Liver (tissue), 9 donors: ENCODE measurements around the gene ERO1B. TPM values are rescaled to one million over a fixed set of nuclear protein-coding genes. Genes with fewer than 3 reads are reported as not detected.

ENCODE experiments used
- DNase-seq: peaks from one replicate; pipeline ENCODE4 v3.0.0-alpha.2; 2017; ENCODE audit warnings: low spot score
- H3K27ac ChIP-seq, 2 donors: one replicate each; pipeline ENCODE4 v1.7.0; 2013; ENCODE audit warnings: inconsistent platforms in 2 of 2, low read length in 2 of 2, control low read depth in 1 of 2, low read depth in 1 of 2, mild to moderate bottlenecking in 1 of 2
- H3K27me3 ChIP-seq, 4 donors: one replicate each; pipeline versions ENCODE4 v1.6.1 to v1.7.0; 2013; ENCODE audit warnings: low read length in 3 of 4, inconsistent platforms in 1 of 4, mild to moderate bottlenecking in 1 of 4, moderate library complexity in 1 of 4; ENCODE audit not compliant: control insufficient read depth in 4 of 4, insufficient read depth in 4 of 4
- H3K36me3 ChIP-seq, 4 donors: one replicate each; pipeline versions ENCODE4 v1.6.1 to v1.7.0; 2013; ENCODE audit warnings: low read length in 3 of 4, mild to moderate bottlenecking in 3 of 4, low read depth in 1 of 4, moderate library complexity in 1 of 4; ENCODE audit not compliant: control insufficient read depth in 4 of 4, insufficient read depth in 3 of 4
- H3K4me1 ChIP-seq, 4 donors: one replicate each; pipeline versions ENCODE4 v1.6.1 to v1.7.0; 2013; ENCODE audit warnings: low read length in 3 of 4, mild to moderate bottlenecking in 3 of 4, moderate library complexity in 1 of 4; ENCODE audit not compliant: control insufficient read depth in 4 of 4, insufficient read depth in 4 of 4
- H3K4me3 ChIP-seq, 3 donors: one replicate each; pipeline versions ENCODE4 v1.6.1 to v1.7.0; 2013; ENCODE audit warnings: low read length in 3 of 3, control low read depth in 1 of 3, low read depth in 1 of 3, mild to moderate bottlenecking in 1 of 3
- H3K9ac ChIP-seq, 2 donors: one replicate each; pipeline ENCODE4 v1.7.0; 2013; ENCODE audit warnings: low read length in 2 of 2, mild to moderate bottlenecking in 2 of 2, moderate library complexity in 2 of 2, control low read depth in 1 of 2, low read depth in 1 of 2
- H3K9me3 ChIP-seq, 4 donors: one replicate each; pipeline versions ENCODE4 v1.6.1 to v1.7.0; 2013; ENCODE audit warnings: low read length in 3 of 4; ENCODE audit not compliant: control insufficient read depth in 4 of 4
- CTCF ChIP-seq: fragments of 150-350 bp; IDR thresholded peaks from 2 replicates; pipeline ENCODE4 v1.5.1; 2017; ENCODE audit warnings: improper control_type of control experiment, low read depth, low read length; ENCODE audit not compliant: missing input control
- EGR1 ChIP-seq, 2 donors: IDR thresholded peaks; 2 replicates each; pipeline ENCODE4 v1.6.1; 2016 to 2018; ENCODE audit warnings: antibody characterized with exemption in 2 of 2, low read depth in 2 of 2
- FOXA1 ChIP-seq: IDR thresholded peaks from 2 replicates; pipeline ENCODE4 v1.6.1; 2016; ENCODE audit warnings: antibody characterized with exemption
- GABPA ChIP-seq, 2 donors: IDR thresholded peaks in 1 of 2; conservative IDR thresholded peaks in 1 of 2; 2 replicates each; pipeline ENCODE4 v1.6.1; 2016; ENCODE audit warnings: antibody characterized with exemption in 2 of 2, mild to moderate bottlenecking in 1 of 2, moderate library complexity in 1 of 2
- HNF4A ChIP-seq, 2 donors: conservative IDR thresholded peaks; 2 replicates each; pipeline ENCODE4 v1.6.1; 2016; ENCODE audit warnings: antibody characterized with exemption in 2 of 2, mild to moderate bottlenecking in 2 of 2
- HNF4G ChIP-seq: IDR thresholded peaks from 2 replicates; pipeline ENCODE4 v1.6.1; 2016; ENCODE audit warnings: antibody characterized with exemption
- JUND ChIP-seq, 2 donors: IDR thresholded peaks; 2 replicates each; pipeline ENCODE4 v1.6.1; 2016; ENCODE audit warnings: antibody characterized with exemption in 2 of 2
- MAX ChIP-seq: IDR thresholded peaks from 2 replicates; pipeline ENCODE4 v1.6.1; 2016; ENCODE audit warnings: antibody characterized with exemption
- NR2F2 ChIP-seq: IDR thresholded peaks from 2 replicates; pipeline ENCODE4 v1.6.1; 2016; ENCODE audit warnings: antibody characterized with exemption
- RAD21 ChIP-seq, 2 donors: IDR thresholded peaks; 2 replicates each; pipeline ENCODE4 v1.6.1; 2016; ENCODE audit warnings: antibody characterized with exemption in 2 of 2, mild to moderate bottlenecking in 2 of 2
- REST ChIP-seq: IDR thresholded peaks from 2 replicates; pipeline ENCODE4 v1.6.1; 2016; ENCODE audit warnings: antibody characterized with exemption, mild to moderate bottlenecking
- SP1 ChIP-seq: IDR thresholded peaks from 2 replicates; pipeline ENCODE4 v1.6.1; 2018; ENCODE audit warnings: antibody characterized with exemption, mild to moderate bottlenecking
- TAF1 ChIP-seq: conservative IDR thresholded peaks from 2 replicates; pipeline ENCODE4 v1.6.1; 2016; ENCODE audit warnings: antibody characterized with exemption, mild to moderate bottlenecking
- YY1 ChIP-seq: IDR thresholded peaks from 2 replicates; pipeline ENCODE4 v1.6.1; 2016; ENCODE audit warnings: antibody characterized with exemption, mild to moderate bottlenecking
- ZBTB33 ChIP-seq: IDR thresholded peaks from 2 replicates; pipeline ENCODE4 v1.6.1; 2016; ENCODE audit warnings: antibody characterized with exemption
- WGBS: extraction: QIAGEN DNeasy Blood & Tissue Kit; methylation state at CpG from one replicate; pipeline ENCODE4 v1.1.7; 2013; 5-methylcytosine and 5-hydroxymethylcytosine counted together
- polyA plus RNA-seq, 2 donors: library from polyadenylated mRNA; stranded (reverse) in 1 of 2; unstranded in 1 of 2; fragments of 200-250 nt in 1 of 2; fragments of >200 nt in 1 of 2; fragmentation: Nextera tagmentation in 1 of 2; extraction: Ambion mirVana in 1 of 2; gene quantifications; one replicate each; pipeline versions ENCODE4 v1.2.1 to v1.2.3, GENCODE V29; 2013 to 2015
- total RNA-seq, 2 donors: library from RNA; depleted of rRNA; stranded (reverse); fragments of >200 nt; gene quantifications; one replicate each; pipeline ENCODE4 v1.2.3, GENCODE V29; 2014
- TF ChIP-seq, protein P1 (sequence below): IDR thresholded peaks from 2 replicates; pipeline ENCODE4 v1.6.1; 2016; ENCODE audit warnings: antibody characterized with exemption
- donor health status: healthy.
- donor health status: healthy.
- donor health status: healthy.
- donor health status: healthy.
- donor health status: healthy.

Gene ERO1B
- total and polyA plus RNA-seq, 4 donors = 5.5 to 22.9 (median 8.9) TPM

DNA sequence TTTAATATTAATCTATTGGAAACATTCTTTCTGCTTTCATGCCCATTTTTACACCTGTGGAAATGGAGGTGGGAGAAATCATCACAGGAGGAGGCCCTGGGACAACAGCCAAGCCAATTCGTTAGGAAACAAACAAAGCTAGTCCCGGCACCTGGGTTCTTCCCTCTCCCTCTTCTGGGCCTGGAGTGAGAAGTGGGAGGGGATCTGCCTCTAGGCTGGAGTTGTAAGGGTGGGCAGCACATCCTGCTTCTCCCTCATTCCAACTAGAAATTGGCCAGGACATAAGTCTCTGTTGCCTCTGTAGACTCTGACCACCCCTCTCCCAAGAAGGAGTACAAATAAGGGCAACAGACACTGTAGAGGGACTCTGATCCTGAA is 20.2 kb upstream of the ERO1B start:
- H3K9ac ChIP-seq = no peak overlapping the region
- no peaks in the 10 kb centered on the region for H3K36me3 ChIP-seq
- H3K27ac ChIP-seq = no peak overlapping the region
- TF ChIP-seq JUND (IDR thresholded peaks at IDR 0.05) (no peak), FOXA1 (no peak), REST (no peak), ZBTB33 (no peak), GABPA (IDR thresholded peaks at IDR 0.05 in 1 of 2, conservative IDR thresholded peaks at IDR 0.05 in 1 of 2) (no peak), HNF4G (no peak), SP1 (no peak), CTCF (no peak), TAF1 (no peak), YY1 (no peak), HNF4A (conservative IDR thresholded peaks at IDR 0.05) (no peak), NR2F2 (no peak), MAX (no peak), RAD21 (IDR thresholded peaks at IDR 0.05) (no peak), EGR1 (IDR thresholded peaks at IDR 0.05; ENCODE audit: low read depth in 2 of 2) (no peak)
- TF ChIP-seq, protein P1, sequence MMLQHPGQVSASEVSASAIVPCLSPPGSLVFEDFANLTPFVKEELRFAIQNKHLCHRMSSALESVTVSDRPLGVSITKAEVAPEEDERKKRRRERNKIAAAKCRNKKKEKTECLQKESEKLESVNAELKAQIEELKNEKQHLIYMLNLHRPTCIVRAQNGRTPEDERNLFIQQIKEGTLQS = no peak
- H3K4me3 ChIP-seq = no peak overlapping the region
- 45% methylated on average over 2 of the region's 2 CpGs for WGBS
- DNase-seq = no peak
- no peaks in the 10 kb centered on the region for H3K9me3 ChIP-seq
- no peaks in the 10 kb centered on the region for H3K27me3 ChIP-seq
- no peaks in the 10 kb centered on the region for H3K4me1 ChIP-seq
